Measurements from ENCODE around the gene SOX6.

DNA sequence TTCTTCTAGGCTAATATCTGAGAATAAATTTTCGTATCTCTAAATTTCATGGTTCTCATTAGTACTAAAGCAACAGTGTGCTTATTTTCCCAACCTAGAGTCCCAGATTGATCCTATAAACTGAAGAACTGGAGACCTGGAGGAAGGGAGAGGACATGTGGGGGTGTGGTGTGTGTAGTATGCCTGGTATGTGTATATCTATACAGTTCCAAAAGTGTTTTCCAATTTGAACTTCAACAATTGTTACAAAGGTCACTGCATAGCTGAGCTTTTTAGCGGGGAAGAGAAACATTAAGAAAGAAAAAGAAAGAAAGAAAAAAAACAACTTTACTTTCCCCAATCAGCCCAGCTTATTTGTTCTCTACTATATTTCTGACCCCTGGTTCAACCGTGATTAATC is 152.1 kb downstream of the SOX6 start:
- TF ChIP-seq POLR2AphosphoS5 (IDR thresholded peaks at IDR 0.05; ENCODE audit: low read depth, low read length) (no peak), POLR2A (IDR thresholded peaks at IDR 0.05; ENCODE audit: low read depth, low read length) (no peak), TAF1 (IDR thresholded peaks at IDR 0.05; ENCODE audit: low read depth, low read length) (no peak)

Measured in GM12891 (cell line).